Mononuclear cell (primary cell): ENCODE results near the gene PEX16. TPM values are rescaled to one million over a fixed set of nuclear protein-coding genes. Genes with fewer than 3 reads are reported as not detected.

Experiments used
- H3K27me3 ChIP-seq: 2 replicates; pipeline ENCODE4 v1.6.0; 2011; ENCODE audit warnings: low read length, control low read depth; ENCODE audit not compliant: insufficient read depth
- H3K4me1 ChIP-seq: 2 replicates; pipeline ENCODE4 v1.5.1; 2011; ENCODE audit warnings: mild to moderate bottlenecking, low read length, control low read depth; ENCODE audit not compliant: insufficient read depth
- H3K4me3 ChIP-seq: 2 replicates; pipeline ENCODE4 v1.5.1; 2011; ENCODE audit warnings: mild to moderate bottlenecking, low read length, moderate library complexity
- H3K9me3 ChIP-seq: 2 replicates; pipeline ENCODE4 v1.5.1; 2011; ENCODE audit warnings: low read depth, mild to moderate bottlenecking, control low read depth, low read length
- total RNA-seq: library from RNA; depleted of rRNA; stranded (reverse); fragments of >200 nt; gene quantifications from one replicate; pipeline ENCODE4 v1.2.3, GENCODE V29; 2012

The PEX16 gene
- total RNA-seq, 1 donor = 24.5 TPM

- H3K4me1 ChIP-seq = peaks cover 72% of the 10 kb centered on the region
- H3K27me3 ChIP-seq = no peaks in the 10 kb centered on the region
- H3K9me3 ChIP-seq = no peaks in the 10 kb centered on the region
- H3K4me3 ChIP-seq = no peak overlapping the region
These were observed 17.8 kb upstream of the PEX16 start for GRCh38 chr11:45935349-45936064.

GRCh38 chr11:45934580-45935318 is 17.1 kb upstream of the PEX16 start:
- Histone ChIP-seq H3K27me3 (no peaks in the 10 kb centered on the region), H3K9me3 (no peaks in the 10 kb centered on the region), H3K4me1 (peaks cover 79% of the 10 kb centered on the region), H3K4me3 (no peak overlapping the region)

- H3K4me1 ChIP-seq = peaks cover 85% of the 10 kb centered on the region
- H3K9me3 ChIP-seq = no peaks in the 10 kb centered on the region
- H3K27me3 ChIP-seq = no peaks in the 10 kb centered on the region
- no peak overlapping the region for H3K4me3 ChIP-seq
These were observed 16.3 kb upstream of the PEX16 start for GRCh38 chr11:45933846-45934579.

GRCh38 chr11:45933131-45933831 is 15.6 kb upstream of the PEX16 start:
- no peaks in the 10 kb centered on the region for H3K9me3 ChIP-seq
- H3K4me3 ChIP-seq = peak overlapping the region; percentile 53
- no peaks in the 10 kb centered on the region for H3K27me3 ChIP-seq
- H3K4me1 ChIP-seq = peaks cover 92% of the 10 kb centered on the region

GRCh38 chr11:45932217-45932616 is 14.5 kb upstream of the PEX16 start:
- Histone ChIP-seq H3K27me3 (no peaks in the 10 kb centered on the region), H3K4me1 (peaks cover 87% of the 10 kb centered on the region), H3K9me3 (no peaks in the 10 kb centered on the region), H3K4me3 (peak overlapping the region; percentile 53)

GRCh38 chr11:45931739-45932138 is 14.1 kb upstream of the PEX16 start:
- no peaks in the 10 kb centered on the region for H3K9me3 ChIP-seq
- peaks cover 83% of the 10 kb centered on the region for H3K4me1 ChIP-seq
- peak overlapping the region; percentile 53 for H3K4me3 ChIP-seq
- no peaks in the 10 kb centered on the region for H3K27me3 ChIP-seq

- Histone ChIP-seq H3K4me3 (peak overlapping the region; percentile 53), H3K4me1 (peaks cover 76% of the 10 kb centered on the region), H3K27me3 (no peaks in the 10 kb centered on the region), H3K9me3 (no peaks in the 10 kb centered on the region)
These were observed 13.4 kb upstream of the PEX16 start for GRCh38 chr11:45930951-45931570.

- Histone ChIP-seq H3K9me3 (no peaks in the 10 kb centered on the region), H3K27me3 (no peaks in the 10 kb centered on the region), H3K4me1 (peaks cover 68% of the 10 kb centered on the region), H3K4me3 (peak overlapping the region; percentile 53)
These were observed 12.5 kb upstream of the PEX16 start for GRCh38 chr11:45930031-45930794.

GRCh38 chr11:45929486-45930030 is 11.9 kb upstream of the PEX16 start:
- H3K27me3 ChIP-seq = no peaks in the 10 kb centered on the region
- peaks cover 62% of the 10 kb centered on the region for H3K4me1 ChIP-seq
- no peaks in the 10 kb centered on the region for H3K9me3 ChIP-seq
- H3K4me3 ChIP-seq = peak overlapping the region; percentile 11

GRCh38 chr11:45928535-45929215 is 11.0 kb upstream of the PEX16 start:
- no peaks in the 10 kb centered on the region for H3K9me3 ChIP-seq
- no peak overlapping the region for H3K4me3 ChIP-seq
- H3K4me1 ChIP-seq = peaks cover 53% of the 10 kb centered on the region
- H3K27me3 ChIP-seq = no peaks in the 10 kb centered on the region

- Histone ChIP-seq H3K27me3 (peaks cover 4% of the 10 kb centered on the region), H3K4me1 (peaks cover 51% of the 10 kb centered on the region), H3K4me3 (no peak overlapping the region), H3K9me3 (no peaks in the 10 kb centered on the region)
These were observed 10.2 kb upstream of the PEX16 start for GRCh38 chr11:45927684-45928413.

- Histone ChIP-seq H3K4me3 (no peak overlapping the region), H3K9me3 (no peaks in the 10 kb centered on the region), H3K27me3 (peaks cover 4% of the 10 kb centered on the region), H3K4me1 (peaks cover 52% of the 10 kb centered on the region)
These were observed 9.6 kb upstream of the PEX16 start for GRCh38 chr11:45927332-45927683.
